GM21447 (cell line): ENCODE data around the gene RFTN1.

Experiments
- ATAC-seq: cut with Tn5 transposase; IDR thresholded peaks from one replicate; pipeline ENCODE4 v1.9.1; 2021; ENCODE audit not compliant: unreplicated experiment

The RFTN1 gene

GRCh38 chr3:16468002-16468335 is 45.5 kb downstream of the RFTN1 start:
- ATAC-seq, result no peak

DNA sequence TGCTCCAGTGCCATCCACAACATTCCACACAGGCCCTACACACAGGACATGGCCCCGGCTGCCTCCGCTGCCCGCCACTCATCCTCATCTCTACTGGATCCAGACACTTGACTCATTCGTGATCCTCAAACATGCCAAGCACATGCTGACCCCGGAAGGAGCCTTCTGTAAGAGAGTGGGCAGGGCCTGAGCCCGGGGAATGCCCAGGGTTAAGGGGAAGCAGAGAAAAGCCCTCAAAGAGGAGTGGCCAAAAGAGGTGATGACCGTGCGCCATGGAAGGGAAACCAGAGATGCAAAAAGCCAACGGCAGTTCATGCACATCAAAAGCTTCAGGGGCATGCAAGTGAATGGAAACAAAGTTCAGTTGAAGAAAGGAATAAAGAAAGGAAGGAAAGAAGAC is 46.1 kb downstream of the RFTN1 start:
- ATAC-seq, result peak; percentile 80

- ATAC-seq, result no peak
Measured at GRCh38 chr3:16466822-16467221, 46.7 kb downstream of the RFTN1 start.

DNA sequence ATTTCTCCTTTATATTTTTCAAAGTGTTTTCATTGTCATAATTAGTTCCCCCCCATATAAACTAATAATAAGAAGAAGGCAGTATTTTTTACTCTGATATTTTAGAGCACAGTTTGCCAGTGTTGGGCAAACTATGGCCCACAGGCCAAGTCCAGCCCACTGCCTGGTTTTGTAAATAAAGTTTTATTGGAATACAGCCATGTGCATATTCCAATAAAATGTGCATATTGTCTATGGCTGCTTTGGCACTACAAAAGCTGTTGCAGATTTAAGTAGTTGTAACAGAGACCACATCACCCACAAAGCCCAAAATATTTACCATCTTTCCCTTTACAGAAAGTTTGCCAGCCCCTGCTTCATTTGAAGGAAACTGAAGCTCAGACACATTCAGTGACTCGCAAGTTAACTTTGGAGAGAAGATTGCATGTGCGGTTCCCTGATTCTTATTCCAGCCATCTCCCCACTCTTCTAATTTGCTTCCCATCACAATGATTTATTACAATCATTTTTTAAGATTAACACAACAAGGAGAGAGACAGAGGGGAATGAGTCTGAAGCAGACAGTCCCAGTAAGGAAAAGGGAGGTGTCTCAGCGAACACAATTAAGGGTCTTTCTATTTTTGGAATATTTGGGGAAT is 48.9 kb downstream of the RFTN1 start:
- ATAC-seq, result no peak

- no peak for ATAC-seq
Measured at GRCh38 chr3:16463914-16464313, 49.6 kb downstream of the RFTN1 start.

- ATAC-seq, result no peak
Measured at GRCh38 chr3:16463119-16463518, 50.4 kb downstream of the RFTN1 start.

DNA sequence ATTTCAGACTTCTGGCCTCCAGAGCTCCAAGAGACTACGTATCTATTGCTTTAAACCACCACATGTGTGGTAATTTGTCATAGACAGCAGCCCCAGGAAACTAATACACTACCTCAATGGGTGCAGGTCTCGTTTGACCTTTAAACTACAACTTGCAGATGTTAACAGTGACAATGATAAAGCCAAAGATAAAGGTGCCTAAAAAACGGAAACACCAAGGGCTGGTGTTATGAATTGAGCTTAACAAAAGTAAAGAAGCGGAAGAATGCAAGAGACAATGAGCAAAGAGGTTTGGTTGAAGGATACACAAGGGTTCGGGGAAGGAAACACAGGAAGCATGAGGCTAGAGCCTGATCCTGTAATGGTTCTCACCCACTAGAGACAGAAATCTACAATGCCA is 50.8 kb downstream of the RFTN1 start:
- no peak for ATAC-seq

DNA sequence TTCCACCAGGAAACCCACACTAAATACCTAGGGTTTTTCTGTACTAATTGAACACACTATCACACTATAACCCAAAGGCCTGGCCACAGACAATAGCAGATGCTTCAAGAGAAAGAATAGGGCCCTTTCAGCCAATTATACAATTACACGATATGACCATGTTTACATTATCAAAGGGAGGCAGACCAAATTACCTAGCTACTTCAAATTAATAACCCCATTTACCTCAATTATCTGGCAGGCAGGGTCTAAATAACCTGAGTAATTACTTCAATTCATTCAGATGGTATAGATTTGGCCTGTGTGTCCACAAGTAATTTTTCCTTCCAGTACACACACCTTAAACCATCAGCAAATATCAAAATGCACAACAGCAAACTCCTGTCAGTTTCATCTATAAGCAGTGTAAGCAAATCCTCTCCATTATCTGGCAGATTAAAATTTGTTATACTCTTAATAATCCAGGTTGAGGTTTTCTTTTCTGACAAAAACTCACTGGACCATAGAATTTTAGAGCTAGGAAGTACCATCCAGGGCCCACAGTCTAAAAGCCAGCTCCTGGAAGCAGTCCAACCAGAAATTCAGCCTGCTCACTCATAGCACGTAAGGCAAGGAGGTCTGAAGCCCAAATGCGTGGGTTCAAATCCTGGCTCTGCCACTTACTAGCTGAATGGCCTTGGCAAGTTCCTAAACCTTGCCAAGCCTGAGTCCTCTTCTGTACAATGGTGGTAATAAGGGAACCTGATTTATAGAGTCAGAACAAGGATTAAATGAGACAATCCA is 51.8 kb downstream of the RFTN1 start:
- no peak for ATAC-seq

DNA sequence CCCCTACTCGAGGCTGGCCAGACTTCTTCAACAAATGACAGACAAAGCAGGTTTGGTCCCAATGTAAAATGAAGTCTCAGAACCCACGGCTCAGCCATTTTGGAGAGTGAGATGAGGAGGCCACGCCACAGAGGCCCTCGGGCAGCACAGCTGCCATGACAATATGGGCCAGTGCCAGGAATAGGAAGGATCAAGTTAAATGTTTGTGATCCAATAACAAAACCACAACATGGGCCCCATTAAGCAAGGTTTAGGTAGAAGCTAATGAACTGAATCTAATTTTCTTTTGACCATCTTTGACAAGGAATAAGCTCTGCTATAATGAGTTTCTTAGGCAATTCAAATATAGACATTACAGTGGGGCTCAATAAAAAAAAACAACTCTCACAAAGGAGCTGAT is 52.6 kb downstream of the RFTN1 start:
- ATAC-seq, result no peak

GRCh38 chr3:16460273-16460672 is 53.2 kb downstream of the RFTN1 start:
- no peak for ATAC-seq

DNA sequence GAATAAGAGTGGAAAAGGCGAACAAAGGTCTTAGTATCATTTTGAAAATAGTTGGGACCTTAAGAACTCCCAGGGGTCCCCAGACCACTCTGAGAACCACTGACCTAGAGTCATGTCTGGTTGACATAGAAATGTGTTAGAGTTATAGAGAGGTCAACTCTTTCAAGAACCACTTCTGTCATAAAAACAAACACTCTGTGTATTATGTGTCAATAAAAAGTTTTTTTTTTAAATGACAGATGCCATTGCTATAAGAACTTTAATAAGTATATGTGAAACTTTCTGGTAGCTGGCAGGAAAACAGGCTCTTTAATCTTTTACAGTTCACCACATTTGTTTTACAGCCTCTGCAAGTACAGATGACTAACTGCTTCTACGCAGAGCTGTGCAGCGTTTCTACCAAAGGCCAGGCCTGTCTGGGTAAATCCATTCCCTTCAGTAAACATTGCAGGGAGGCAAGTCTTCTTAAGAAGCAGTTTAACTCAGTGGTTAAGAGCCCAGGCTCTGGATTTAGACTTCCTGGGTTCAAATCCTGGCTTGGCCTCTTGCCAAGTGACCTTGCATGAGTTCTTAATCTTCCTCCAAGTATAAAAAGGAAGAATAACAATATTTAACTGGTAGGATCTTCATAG is 56.6 kb downstream of the RFTN1 start:
- ATAC-seq, result no peak

DNA sequence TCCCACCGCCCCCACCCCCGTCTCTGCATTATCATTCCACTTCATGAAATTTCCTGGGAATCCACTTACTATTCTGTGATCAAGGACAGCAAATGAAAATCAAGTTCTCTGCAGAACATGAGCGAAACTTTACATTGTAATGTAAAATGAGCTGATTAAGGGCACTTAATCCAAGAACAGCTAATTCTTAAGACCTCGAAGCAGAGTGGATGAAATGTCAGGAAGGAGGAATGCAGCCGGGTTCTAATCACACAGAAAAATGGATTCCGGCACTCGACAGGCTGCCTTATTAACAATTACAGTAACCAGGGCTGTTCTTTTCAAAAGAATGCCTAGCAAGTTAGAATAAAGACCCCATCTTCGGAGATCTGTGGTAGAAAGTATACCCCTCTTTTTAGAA is 57.5 kb downstream of the RFTN1 start:
- no peak for ATAC-seq

DNA sequence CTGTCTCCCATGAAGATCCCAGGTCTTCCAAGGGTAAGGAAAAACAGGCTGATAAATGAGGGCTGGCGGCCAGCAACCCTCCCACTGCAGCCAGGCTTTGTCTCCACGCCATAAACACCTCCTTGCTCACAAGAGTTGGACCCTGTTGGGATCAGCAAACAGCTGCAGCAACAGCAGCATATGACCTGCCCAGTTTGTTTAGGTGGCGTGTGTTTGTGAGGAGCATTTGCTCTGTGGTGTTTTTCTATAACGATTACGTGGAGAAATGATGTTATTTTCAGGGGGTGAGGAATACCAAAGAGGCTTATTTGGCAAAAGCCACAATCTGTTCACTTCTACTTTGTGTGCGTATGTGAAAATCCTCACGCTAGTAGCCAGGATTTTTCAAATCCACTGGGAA is 58.5 kb downstream of the RFTN1 start:
- no peak for ATAC-seq

GRCh38 chr3:16452261-16452660 is 61.2 kb downstream of the RFTN1 start:
- no peak for ATAC-seq

DNA sequence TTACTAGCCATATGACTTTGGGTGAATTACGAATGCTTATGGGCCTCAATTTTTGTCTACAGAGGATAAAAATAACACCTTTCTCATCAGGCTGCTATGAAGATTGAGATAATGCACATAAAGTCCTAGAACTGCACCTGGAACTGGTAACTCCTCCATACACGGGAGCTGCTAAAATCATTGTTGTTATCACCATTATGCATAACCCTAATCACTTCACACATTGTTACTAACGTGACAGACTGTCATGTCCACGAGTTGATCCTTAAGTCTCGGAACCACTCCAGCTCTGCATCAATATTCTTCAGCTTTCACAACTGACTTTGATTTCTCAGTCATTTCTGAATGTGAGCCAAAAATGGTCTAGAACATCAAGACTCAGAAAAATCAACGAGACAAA is 64.1 kb downstream of the RFTN1 start:
- no peak for ATAC-seq

- ATAC-seq, result no peak
Measured at GRCh38 chr3:16448639-16449070, 64.8 kb downstream of the RFTN1 start.

DNA sequence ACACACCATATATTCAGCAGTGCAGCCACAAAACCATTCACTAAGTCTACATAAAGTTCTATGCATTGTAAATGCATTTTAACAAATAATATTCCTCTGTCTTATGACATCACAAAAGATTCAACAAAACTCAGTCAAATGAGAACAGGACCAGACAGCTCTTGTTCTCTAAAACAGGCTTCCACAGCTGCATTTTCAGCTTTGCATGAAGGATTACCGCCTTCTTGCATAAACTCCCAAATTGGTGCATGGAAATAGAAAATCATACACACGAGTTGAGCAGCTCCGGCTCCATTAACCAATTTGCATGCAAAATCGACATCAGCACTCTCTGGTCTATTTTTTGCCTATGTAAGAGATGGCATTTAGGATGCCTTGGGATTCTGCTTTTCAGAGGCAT is 66.4 kb downstream of the RFTN1 start:
- no peak for ATAC-seq

- no peak for ATAC-seq
Measured at GRCh38 chr3:16444344-16444743, 69.2 kb downstream of the RFTN1 start.

DNA sequence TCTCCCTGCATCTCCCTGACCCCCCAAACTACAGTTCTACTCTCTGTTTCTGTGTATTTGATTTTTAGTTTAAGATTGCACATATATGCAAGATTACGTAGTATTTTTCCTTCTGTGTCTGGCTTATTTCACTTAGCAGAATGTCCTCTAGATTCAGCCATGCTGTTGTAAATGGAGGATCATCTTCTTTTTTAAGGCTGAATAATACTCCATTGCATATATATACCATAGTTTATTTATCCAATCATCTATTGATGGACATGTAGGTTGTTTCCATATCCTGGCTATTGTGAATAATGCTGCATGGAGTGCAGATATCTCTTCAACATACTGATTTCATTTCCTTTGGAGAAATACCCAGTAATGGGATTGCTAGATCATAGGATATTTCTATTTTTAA is 70.8 kb downstream of the RFTN1 start:
- no peak for ATAC-seq

GRCh38 chr3:16441371-16441875 is 72.1 kb downstream of the RFTN1 start:
- no peak for ATAC-seq

DNA sequence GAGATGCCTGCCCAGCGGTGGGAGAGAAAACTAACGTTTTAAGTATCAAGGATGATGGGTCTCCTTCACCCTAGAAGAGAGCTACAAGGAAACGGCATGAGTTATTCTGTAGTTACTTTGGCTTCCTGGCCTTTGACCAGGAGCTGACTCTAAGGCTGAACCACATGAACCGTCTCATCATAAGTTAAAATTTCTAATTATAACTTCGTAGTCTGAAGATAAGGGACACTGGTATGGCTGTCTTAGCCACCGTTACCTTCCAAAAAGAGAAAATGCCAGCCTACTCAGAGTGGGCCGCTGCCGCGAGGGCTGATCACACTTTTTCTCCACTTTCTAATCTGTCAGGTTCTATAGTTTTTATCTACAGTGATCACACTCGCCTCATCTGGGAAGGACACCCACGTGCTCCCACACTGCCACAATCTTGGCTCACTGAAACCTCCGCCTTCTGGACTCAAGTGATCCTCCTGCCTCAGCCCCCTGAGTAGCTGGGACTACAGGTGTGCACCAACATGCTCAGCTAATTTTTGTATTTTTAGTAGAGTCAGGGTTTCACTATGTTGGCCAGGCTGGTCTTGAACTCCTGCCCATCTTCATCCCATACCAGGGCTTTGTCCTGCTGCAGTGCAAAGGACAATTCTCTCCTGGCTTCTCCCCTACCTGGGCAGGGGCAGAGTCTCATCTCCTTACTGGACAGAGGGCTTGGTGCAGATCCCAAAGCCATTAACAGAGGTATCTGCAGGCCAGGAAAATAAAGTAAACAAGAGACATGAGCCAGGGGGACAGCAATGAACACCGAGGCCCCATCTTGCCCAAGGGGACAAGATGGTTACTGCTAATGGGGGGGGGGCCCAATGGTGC is 73.4 kb downstream of the RFTN1 start:
- ATAC-seq, result no peak
